Measurements from ENCODE around the gene ATG4A.

The ATG4A gene

DNA sequence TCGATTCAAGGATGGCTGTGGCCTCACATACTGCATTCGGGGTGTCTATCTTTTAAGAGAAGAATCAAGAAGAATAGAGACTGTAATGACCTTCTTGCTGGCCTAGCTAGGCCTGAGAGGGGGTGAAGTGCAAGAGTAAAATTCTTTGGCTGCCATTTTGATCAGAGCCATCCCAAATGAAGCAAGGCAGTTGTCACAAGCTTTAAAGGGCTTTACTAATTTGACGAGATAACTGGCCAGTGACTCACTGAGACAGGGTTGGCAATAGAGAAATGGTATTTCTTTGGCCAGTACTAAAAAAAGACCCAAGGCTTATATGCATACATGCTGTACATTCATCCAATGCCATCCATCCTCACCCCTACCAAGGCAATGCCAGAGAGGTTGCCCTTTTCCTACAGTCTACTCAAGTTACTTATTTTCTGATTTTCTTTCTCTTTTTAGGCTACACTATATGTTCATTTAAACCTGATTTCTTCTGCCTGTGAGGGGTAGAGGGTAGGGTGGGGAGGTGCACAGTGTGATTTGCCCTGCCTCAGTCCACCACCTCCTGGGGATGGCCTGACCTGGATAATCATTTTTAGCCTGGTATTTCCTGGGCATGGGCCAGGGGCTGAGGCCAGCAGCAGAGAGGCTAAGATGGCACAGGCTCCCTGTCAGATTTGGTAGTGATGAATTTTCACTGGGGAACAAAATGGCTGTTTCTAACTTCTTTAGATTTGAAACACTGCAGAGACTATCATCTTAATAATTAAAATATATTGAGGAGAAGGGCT is 32.2 kb downstream of the ATG4A start:
- no peak for DNase-seq

GRCh38 chrX:108126661-108127060 is 35.1 kb downstream of the ATG4A start:
- DNase-seq, result no peak

- DNase-seq, result no peak
Measured at GRCh38 chrX:108127152-108127551, 35.6 kb downstream of the ATG4A start.

GRCh38 chrX:108130889-108131288 is 39.3 kb downstream of the ATG4A start:
- no peak for DNase-seq

- no peak for DNase-seq
Measured at GRCh38 chrX:108131471-108131870, 39.9 kb downstream of the ATG4A start.

DNA sequence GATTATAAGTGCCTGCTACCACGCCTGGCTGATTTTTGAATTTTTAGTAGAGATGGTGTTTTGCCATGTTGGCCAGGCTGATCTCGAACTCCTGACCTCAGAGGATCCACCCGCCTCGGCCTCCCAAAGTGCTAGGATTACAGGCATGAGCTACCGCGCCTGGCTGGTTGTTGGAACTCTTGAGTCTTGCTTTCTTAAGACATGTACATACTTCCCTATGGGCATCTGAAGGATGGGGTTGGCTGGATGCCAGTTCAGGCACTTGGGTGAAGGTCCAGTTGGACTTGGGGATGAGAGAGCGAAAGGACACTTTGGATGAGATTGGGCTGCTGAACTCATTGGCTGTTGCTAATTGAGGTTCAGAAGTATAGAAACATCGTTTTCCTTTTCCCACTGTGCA is 40.5 kb downstream of the ATG4A start:
- no peak for DNase-seq

DNA sequence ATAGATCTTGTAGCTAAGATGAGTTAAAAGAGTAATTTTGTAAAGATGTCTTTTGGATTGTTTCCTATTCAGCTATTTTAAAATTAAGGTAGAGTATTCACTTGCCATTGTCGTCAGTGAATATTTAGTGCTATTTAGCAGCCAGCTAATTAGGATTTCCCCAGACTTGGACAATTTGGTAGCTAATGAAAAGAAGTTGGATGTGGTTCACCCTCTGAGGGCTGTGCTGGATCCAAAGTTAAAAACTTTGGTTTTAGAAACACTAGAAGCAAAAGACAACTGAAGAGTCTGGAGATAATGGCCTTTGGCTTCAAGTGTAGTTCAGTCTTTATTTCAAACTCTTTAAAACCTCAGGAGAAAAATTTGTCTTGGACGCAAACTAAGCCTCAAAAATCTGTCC is 41.3 kb downstream of the ATG4A start:
- no peak for DNase-seq

DNA sequence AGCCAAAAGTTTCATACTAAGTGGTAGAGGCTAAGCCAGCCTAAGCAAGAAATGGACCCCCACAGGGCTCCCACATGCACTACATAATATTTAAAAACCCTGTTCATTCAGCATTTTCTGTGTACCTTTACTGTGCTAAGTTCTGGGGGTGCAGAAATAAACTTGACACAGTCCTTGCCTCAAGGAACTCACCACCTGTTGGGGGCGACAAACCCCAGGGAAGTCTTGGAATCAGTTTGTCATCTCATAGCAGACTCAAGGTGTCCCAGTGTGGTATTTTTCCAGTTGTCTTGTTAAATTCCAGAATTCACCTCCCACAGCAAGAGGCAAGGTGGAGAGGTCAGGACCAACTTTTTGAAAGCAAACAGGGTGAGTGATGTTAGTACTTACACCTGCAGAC is 43.1 kb downstream of the ATG4A start:
- DNase-seq, result no peak

DNA sequence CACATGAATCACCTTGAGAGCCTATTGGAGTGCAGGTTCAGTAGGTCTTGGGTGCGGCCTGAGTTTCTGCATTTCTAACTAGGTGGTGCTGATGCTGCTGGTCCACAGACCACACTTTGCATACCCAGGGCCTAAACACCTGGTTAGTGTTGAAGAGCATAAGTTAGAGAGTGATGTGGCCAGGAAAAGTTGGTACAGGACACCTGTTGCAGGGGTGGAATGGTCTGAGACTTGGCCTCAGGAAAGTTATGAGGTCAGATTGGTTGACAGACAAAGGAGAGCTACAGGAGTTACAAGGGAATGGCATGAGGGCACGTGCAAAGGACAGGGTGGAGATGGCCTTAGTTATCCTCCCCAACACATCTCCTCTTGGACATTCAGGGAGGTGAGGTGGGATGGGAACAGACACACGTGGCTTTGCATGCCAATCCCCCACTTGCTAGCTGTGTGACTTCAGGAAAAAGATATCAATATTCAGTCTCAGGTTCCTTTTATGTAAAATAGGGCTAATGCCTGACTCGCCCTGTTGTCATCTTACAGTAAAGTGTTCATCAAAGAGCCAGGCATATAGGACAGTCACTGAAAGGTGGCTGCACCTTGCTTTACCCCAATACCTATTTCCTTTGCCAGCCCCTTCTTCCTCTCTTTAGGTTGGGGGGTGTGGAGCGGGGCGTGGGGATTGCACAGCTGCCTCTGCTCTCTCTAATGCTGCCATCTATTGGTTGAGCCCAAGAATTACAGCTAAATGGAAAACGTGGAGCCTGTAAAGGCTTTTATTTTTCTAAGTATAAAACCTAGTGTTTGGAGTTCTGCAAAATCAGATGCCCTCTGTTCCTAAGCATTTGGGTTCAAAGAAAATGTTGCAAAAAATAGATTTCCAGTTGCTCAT is 47.5 kb downstream of the ATG4A start:
- peak; percentile 14 for DNase-seq

DNA sequence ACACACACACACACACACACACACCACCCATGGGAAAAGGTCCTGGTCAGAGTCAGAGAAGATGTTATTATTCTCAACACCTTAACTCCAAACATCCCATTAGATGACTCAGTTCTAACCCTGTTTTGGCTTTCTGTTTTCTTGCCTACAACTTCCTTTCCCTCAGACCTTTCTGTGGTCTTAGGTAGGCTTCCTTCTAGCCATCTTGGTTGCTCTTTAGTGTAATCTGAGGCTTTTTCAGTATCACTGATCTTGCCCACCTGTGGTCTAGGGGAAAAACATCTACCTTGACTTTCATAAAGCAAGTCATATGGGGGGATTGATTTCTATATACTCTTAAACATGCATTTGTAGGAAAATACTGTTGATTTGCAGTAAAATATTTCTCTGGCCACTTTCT is 56.9 kb downstream of the ATG4A start:
- no peak for DNase-seq

- no peak for DNase-seq
Measured at GRCh38 chrX:108156082-108156481, 64.5 kb downstream of the ATG4A start.

- DNase-seq, result no peak
Measured at GRCh38 chrX:108156934-108157466, 65.4 kb downstream of the ATG4A start.

DNA sequence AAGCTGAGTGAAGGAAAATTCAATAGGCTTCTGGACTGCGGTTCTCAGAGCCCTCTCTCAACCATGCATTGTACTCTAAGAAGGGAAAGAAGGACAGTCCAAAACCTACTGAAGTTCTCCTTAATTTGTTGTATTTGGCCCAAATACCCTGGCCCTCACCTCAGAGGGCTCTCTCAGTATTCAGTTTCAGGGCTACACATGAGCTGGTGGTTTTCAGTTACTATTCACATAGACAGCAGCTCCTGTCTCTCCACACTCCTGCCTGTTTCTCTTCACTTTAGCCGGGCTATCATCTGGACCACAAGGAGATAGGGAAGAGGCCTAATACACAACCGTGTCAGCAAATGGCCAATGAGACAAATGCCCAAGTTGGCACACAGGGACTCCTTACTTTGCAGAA is 66.0 kb downstream of the ATG4A start:
- DNase-seq, result no peak

DNA sequence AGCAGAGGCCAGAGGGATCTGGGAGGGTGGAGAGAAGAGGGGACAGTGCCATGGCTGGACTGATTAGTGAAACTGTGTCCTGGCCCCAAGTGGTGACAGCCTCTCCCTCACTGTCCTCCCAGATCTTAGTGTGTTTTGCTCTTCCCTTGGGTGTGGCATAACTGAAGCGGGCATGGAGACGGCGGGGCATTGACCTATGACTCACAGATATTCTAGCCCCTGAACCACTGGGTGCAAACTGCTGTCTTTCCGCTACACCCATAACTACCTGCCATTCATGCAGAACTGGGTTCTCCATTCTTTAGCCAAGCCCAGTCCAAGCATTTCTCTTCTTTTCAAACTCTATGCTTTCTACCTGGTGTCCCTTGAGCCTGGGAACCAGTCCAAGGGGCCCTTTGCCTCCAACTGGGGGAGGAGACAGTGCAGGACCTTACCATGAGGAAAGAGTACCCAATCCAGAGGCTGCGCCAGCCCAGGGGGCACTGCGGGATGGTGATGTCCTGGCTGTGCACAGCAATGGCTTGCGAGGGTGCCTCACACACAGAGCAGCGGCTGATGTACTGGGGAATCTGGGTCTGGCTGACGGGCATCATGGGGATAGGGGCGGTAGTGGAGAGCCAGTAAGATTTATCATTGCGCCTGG is 67.6 kb downstream of the ATG4A start:
- no peak for DNase-seq

DNA sequence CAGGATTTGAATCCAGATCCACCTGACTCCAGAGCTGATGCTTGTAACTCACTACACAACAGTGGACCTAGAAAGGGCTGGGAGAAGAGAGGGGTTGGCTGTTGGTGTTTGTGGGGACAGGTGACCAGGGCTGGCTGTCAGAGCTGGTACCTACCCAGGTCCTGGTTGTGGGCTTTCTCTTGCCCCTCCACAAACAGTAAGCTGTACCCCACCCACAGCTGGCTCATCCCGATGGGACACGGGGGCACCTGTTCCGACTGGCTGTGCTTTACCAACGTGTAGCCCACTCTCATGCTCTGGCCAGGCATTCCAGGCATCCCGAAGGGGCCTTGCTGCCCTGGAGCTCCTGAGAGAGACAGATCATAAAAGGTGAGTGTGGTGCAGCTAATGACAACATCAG is 68.7 kb downstream of the ATG4A start:
- no peak for DNase-seq

DNA sequence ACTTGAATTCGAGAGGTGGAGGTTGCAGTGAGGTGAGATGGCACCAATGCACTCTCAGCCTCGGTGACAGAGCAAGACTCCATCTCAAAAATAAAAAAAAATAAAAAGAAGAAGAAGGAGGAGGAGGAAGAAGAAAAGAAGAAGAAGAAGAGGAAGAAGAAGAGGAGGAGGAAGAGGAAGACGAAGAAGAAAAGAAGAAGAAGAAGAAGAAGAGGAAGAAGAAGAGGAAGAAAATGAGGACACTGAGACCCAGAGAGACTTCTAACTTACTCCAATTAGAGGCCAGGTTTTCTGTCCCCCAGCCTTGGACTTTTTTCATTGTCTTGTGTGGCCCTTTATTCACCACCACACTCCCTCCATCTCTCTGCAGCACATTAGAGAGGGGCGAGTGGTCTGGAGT is 70.7 kb downstream of the ATG4A start:
- no peak for DNase-seq

DNA sequence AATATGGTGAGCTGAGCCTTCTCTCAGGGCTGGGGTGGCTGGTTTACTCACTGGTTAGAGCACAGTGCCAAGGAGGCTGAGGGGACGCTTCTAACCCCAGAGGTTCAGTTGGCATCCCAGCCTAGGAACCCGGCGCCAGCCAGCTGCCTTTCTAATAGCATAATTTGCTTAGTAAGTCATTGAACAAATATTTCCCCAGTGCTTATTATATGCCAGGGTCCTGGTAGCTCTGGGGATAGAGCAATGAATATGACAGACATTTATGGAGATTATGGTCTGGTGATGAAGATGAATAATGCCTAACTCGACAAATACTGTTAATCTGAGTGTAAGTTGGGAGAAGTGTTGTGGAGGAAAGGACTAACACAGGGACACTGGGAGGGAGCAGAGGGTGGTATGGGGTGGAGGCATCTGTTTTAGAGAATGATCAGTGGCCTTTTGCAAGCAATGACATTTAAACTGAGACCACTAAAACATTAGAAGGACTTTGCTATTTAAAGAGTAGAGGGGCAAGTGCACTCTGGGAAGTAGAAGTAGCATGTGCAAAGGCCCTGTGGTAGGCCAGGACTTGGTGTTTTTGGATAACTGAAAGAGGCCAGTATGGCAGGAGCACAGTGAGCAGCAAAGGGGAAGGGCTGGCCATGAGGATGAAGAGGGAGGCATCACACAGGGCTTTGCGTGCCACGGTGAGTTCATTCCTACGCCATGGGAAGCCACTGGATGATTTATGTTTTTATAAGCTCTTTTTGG is 71.9 kb downstream of the ATG4A start:
- DNase-seq, result no peak

- DNase-seq, result peak; percentile 3
Measured at GRCh38 chrX:108165383-108166111, 74.0 kb downstream of the ATG4A start.

DNA sequence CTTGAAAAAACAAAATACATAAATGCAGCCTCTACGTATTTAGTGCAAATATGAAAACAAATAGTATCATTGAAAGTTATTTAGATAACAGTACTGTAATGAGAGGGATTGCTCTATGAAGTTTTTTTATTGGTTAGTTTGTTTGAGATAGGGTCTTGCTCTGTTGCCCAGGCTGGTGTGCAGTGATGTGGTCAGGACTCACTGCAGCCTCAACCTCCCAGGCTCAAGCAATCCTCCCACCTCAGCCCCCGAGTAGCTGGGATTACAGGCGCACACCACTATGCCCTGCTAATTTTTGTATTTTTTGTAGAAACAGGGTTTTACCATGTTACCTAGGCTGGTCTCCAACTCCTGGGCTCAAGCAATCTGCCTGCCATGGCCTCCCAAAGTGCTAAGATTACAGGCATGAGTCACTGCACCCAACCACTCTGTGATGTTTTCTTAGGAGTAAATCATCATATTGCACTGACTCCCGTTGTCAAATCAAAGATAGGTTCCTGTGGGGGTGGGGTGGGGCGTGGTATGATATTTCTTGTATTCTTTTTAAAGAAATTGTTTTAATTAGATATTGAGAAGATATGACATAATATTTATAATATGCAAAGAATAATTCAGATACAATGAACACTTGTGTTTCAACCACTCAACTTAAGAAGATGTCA is 75.8 kb downstream of the ATG4A start:
- DNase-seq, result no peak

GRCh38 chrX:108168961-108169740 is 77.6 kb downstream of the ATG4A start:
- no peak for DNase-seq

DNA sequence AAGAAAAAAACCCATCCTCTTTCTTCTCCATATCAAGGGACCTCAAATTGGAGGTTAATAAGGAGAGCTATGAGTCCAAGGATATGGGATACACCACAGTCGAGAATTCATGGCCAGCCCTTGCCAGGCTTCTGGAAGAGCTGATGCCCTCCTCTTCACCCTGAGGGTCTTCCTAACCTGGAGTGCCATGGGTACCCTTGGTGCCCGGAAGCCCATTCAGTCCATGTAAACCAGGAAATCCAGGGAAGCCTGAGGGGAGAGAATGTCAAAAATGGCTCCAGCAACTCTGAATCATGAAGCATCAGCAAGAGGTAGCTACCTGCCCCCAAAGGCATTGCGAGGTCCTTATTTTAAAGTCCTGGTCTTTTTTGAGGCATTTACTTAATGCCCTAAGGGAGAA is 78.2 kb downstream of the ATG4A start:
- no peak for DNase-seq
